Measurements from ENCODE around the gene TEX19. TPM values are rescaled to one million over a fixed set of nuclear protein-coding genes. Genes with fewer than 3 reads are reported as not detected.

The TEX19 gene
- total and polyA plus RNA-seq, 2 of the 8 experiments (the other 6 are each of a cell fraction or from before 2014, with no cell fraction given), result 0.54 to 0.80 TPM

- no peak overlapping the region for H2BK20ac ChIP-seq (ENCODE audit: low read length)
- H2BK12ac ChIP-seq (ENCODE audit: low read depth, low read length), result no peak overlapping the region; the same call in 1 of the 2 replicates
- H4K20me1 ChIP-seq (replicated peaks in 1 of 2; ENCODE audit: control insufficient read depth in 1 of 2, insufficient read depth in 2 of 2, low read length in 2 of 2), result peaks cover 0 to 4% of the 10 kb centered on the region in 2 experiments
- H3K27ac ChIP-seq (ENCODE audit: low read depth, low read length), result no peak overlapping the region
- H3K23ac ChIP-seq (ENCODE audit: insufficient read length), result no peak overlapping the region
- no peaks in the 10 kb centered on the region for H3K27me3 ChIP-seq (replicated peaks in 1 of 4; ENCODE audit: control insufficient read depth in 3 of 4, extremely low read depth in 1 of 4, insufficient read depth in 3 of 4, low read length in 3 of 4)
- no peak overlapping the region for H3K4me3 ChIP-seq (ENCODE audit: extremely low read depth in 1 of 4, insufficient read depth in 2 of 4, low read depth in 3 of 4, low read length in 4 of 4)
- H4K91ac ChIP-seq (replicated peaks; ENCODE audit: insufficient read length, low read length), result no peak overlapping the region
- 85% methylated on average over 33 of the region's 38 CpGs; no CpG with 5 or more reads in 1 of the 2 experiments for WGBS, 2 experiments (ENCODE audit: extremely low coverage in 1 of 2, insufficient coverage in 1 of 2, insufficient read length in 1 of 2, insufficient replicate concordance in 2 of 2, low coverage in 1 of 2, low lambda C conversion rate in 2 of 2, missing lambda C conversion rate in 1 of 2)
- no peak overlapping the region for H3K56ac ChIP-seq (replicated peaks; ENCODE audit: insufficient read length, low read depth, low read length)
- ChIA-PET CTCF (ENCODE audit: partially characterized antibody) (interaction anchor here (0.7 kb wide), 1 partner anchor 34 kb away, joined by 3 read pairs; no protein-coding TSS in a partner anchor), POLR2A (ENCODE audit: partially characterized antibody) (interaction anchor here (0.6 to 1.1 kb wide), 3 partner anchors 21 to 28 kb away, joined by 3 read pairs; partner anchors contain the start of gene OGFOD3)
- H3K9me3 ChIP-seq (ENCODE audit: insufficient read depth in 2 of 2, low read depth in 1 of 2, low read length in 1 of 2), result no peaks in the 10 kb centered on the region
- H3K23me2 ChIP-seq (ENCODE audit: low read depth, low read length), result no peaks in the 10 kb centered on the region
- H3K4me2 ChIP-seq (ENCODE audit: insufficient read depth in 1 of 2, low read depth in 2 of 2, low read length in 2 of 2), result no peak overlapping the region
- no peaks in the 10 kb centered on the region for H3K79me2 ChIP-seq (ENCODE audit: control insufficient read depth in 1 of 2, insufficient read depth in 2 of 2, low read length in 2 of 2)
- no peak overlapping the region for H2BK15ac ChIP-seq (ENCODE audit: low read length)
- H3K14ac ChIP-seq (ENCODE audit: insufficient read length), result no peak overlapping the region
- no peak overlapping the region for H2BK5ac ChIP-seq (ENCODE audit: low read depth, low read length)
- H3K4me1 ChIP-seq (replicated peaks in 1 of 4; ENCODE audit: control insufficient read depth in 3 of 4, insufficient read depth in 4 of 4, low read length in 3 of 4), result no peaks in the 10 kb centered on the region
- H3K9ac ChIP-seq (replicated peaks in 1 of 4; ENCODE audit: extremely low read depth in 1 of 4, low read depth in 3 of 4, low read length in 3 of 4), result no peak overlapping the region
- no peaks in the 10 kb centered on the region for H3K79me1 ChIP-seq (ENCODE audit: low read depth, low read length)
- H4K5ac ChIP-seq (ENCODE audit: insufficient read length, low read depth, low read length), result no peak overlapping the region
- H2AK5ac ChIP-seq (ENCODE audit: low read depth, low read length), result no peak overlapping the region
- FAIRE-seq (no peak), DNase-seq (ENCODE audit: low read depth in 1 of 2, low spot score in 2 of 2) (no peak)
- no peak overlapping the region for H2AFZ ChIP-seq (ENCODE audit: low read length)
- no peak overlapping the region for H3K4ac ChIP-seq (replicated peaks; ENCODE audit: insufficient read length, low read depth, low read length)
- no peak overlapping the region for H2BK120ac ChIP-seq (replicated peaks; ENCODE audit: low read depth, low read length)
- no peaks in the 10 kb centered on the region; a peak in 1 of 8 replicates for H3K36me3 ChIP-seq (ENCODE audit: control insufficient read depth in 2 of 4, insufficient read depth in 4 of 4, low read length in 3 of 4)
- no peak overlapping the region for H4K8ac ChIP-seq (ENCODE audit: extremely low read depth, insufficient read depth, low read length)
- no peak overlapping the region for H3K18ac ChIP-seq (ENCODE audit: extremely low read depth, low read length)
- no peak for TF ChIP-seq POU5F1 (IDR thresholded peaks at IDR 0.05; ENCODE audit: low read depth, low read length)
- TF ChIP-seq SP1 (IDR thresholded peaks at IDR 0.05; ENCODE audit: low read depth, low read length), result no peak
- TF ChIP-seq HDAC2 (IDR thresholded peaks at IDR 0.05; ENCODE audit: borderline replicate concordance in 1 of 2, low read depth in 2 of 2, low read length in 2 of 2), result no peak
- TF ChIP-seq CHD1 (IDR thresholded peaks at IDR 0.05; ENCODE audit: low read depth, low read length), result no peak
- TF ChIP-seq CEBPB (IDR thresholded peaks at IDR 0.05; ENCODE audit: low read depth, low read length), result no peak
- no peak for TF ChIP-seq EP300 (IDR thresholded peaks at IDR 0.05; ENCODE audit: borderline replicate concordance in 1 of 2, low read depth in 2 of 2, low read length in 2 of 2)
- TF ChIP-seq YY1 (IDR thresholded peaks at IDR 0.05; ENCODE audit: low read depth, low read length), result no peak
- no peak for TF ChIP-seq TAF7 (optimal IDR thresholded peaks at IDR 0.05; ENCODE audit: borderline replicate concordance, low read depth, low read length)
- no peak for TF ChIP-seq SP2 (IDR thresholded peaks at IDR 0.05; ENCODE audit: low read length)
- TF ChIP-seq RBBP5 (IDR thresholded peaks at IDR 0.05; ENCODE audit: borderline replicate concordance, low read depth, low read length), result no peak
- no peak for TF ChIP-seq JUN (IDR thresholded peaks at IDR 0.05; ENCODE audit: low read depth, low read length)
- no peak for TF ChIP-seq CBX5 (IDR thresholded peaks at IDR 0.05; ENCODE audit: low read depth, low read length)
- TF ChIP-seq KDM5A (IDR thresholded peaks at IDR 0.05; ENCODE audit: low read length), result no peak
Observed at GRCh38 chr17:82397449-82398335, 38.6 kb downstream of the TEX19 start.
